ENCODE measurements around the gene ZNF175. TPM values are rescaled to one million over a fixed set of nuclear protein-coding genes. Genes with fewer than 3 reads are reported as not detected.

Gene ZNF175
- total RNA-seq, 2 donors from 2014 or later = 5.7 to 8.1 TPM

GRCh38 chr19:51571599-51571998, 516 bp downstream of the ZNF175 start:
- Histone ChIP-seq H3K36me3 (no peaks in the 10 kb centered on the region), H3K27ac (no peak overlapping the region), H3K4me3 (peak overlapping the region; percentile 63), H3K9me3 (no peaks in the 10 kb centered on the region), H3K9ac (ENCODE audit: low read depth in 2 of 2, low read length in 2 of 2) (peak overlapping the region; percentile 51 to 62), H3K4me1 (peaks cover 9% of the 10 kb centered on the region), H3K27me3 (no peaks in the 10 kb centered on the region)
- intact Hi-C loops (cut with DNase I) = no loop called here
- no peak for DNase-seq
- TF ChIP-seq, protein P1, sequence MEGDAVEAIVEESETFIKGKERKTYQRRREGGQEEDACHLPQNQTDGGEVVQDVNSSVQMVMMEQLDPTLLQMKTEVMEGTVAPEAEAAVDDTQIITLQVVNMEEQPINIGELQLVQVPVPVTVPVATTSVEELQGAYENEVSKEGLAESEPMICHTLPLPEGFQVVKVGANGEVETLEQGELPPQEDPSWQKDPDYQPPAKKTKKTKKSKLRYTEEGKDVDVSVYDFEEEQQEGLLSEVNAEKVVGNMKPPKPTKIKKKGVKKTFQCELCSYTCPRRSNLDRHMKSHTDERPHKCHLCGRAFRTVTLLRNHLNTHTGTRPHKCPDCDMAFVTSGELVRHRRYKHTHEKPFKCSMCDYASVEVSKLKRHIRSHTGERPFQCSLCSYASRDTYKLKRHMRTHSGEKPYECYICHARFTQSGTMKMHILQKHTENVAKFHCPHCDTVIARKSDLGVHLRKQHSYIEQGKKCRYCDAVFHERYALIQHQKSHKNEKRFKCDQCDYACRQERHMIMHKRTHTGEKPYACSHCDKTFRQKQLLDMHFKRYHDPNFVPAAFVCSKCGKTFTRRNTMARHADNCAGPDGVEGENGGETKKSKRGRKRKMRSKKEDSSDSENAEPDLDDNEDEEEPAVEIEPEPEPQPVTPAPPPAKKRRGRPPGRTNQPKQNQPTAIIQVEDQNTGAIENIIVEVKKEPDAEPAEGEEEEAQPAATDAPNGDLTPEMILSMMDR (IDR thresholded peaks at IDR 0.05) = no peak

- no peak overlapping the region for H3K27ac ChIP-seq
- intact Hi-C loops (cut with DNase I) = no loop called here
- H3K9ac ChIP-seq (ENCODE audit: low read depth in 2 of 2, low read length in 2 of 2) = no peak overlapping the region
- H3K4me1 ChIP-seq = peaks cover 9% of the 10 kb centered on the region
- H3K36me3 ChIP-seq = no peaks in the 10 kb centered on the region
- no peaks in the 10 kb centered on the region for H3K27me3 ChIP-seq
- H3K9me3 ChIP-seq = no peaks in the 10 kb centered on the region
- DNase-seq = no peak
- H3K4me3 ChIP-seq = peak overlapping the region; percentile 63
- TF ChIP-seq, protein P1 (IDR thresholded peaks at IDR 0.05) = no peak
Measured at GRCh38 chr19:51572410-51572809, 1.3 kb downstream of the ZNF175 start.

DNA sequence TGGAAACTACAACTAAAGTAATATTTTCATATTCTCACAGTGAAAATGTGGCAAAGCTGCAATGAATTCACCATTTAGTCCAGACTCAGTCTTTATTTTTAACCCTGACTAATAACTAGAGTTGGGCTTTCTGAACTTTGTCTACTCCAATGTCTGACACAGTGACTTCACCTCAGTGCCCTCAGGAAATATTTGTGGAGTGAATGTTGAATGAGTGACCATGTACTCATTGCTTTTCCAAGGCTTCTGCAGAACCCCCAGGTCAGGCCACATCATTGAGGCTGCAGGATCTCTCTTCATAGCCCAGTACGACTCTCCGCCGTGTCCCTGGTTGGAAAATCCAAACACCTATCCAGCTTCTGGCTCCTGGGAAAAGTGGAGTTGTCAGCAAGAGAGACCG, 1.8 kb downstream of the ZNF175 start:
- intact Hi-C loops (cut with DNase I) = no loop called here
- no peak overlapping the region for H3K9ac ChIP-seq (ENCODE audit: low read depth in 2 of 2, low read length in 2 of 2)
- no peak overlapping the region for H3K4me3 ChIP-seq
- H3K4me1 ChIP-seq = peaks cover 9% of the 10 kb centered on the region
- no peak overlapping the region for H3K27ac ChIP-seq
- H3K27me3 ChIP-seq = no peaks in the 10 kb centered on the region
- H3K36me3 ChIP-seq = no peaks in the 10 kb centered on the region
- DNase-seq = no peak
- TF ChIP-seq, protein P1 (IDR thresholded peaks at IDR 0.05) = no peak
- H3K9me3 ChIP-seq = no peaks in the 10 kb centered on the region

DNA sequence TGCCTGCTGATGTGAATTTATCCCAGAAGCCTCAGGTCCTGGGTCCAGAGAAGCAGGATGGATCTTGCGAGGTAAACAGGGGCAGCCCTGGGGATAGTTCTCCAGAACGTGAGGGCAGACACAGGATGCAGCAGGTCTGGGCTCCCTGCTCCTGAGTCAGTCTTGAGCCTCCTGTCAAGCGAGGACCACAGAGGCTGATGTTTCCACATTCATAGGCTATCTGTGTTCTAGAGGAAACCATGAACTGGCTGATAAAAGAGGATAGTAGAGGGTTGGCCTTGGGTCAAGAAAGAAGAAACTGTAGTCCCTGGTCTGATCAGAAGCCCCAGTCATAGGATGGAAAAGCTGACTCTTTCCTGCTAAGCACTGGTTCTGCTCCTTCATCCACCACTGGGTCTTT, 2.2 kb downstream of the ZNF175 start:
- H3K9me3 ChIP-seq = no peaks in the 10 kb centered on the region
- intact Hi-C loops (cut with DNase I) = no loop called here
- no peak overlapping the region for H3K27ac ChIP-seq
- no peak overlapping the region for H3K9ac ChIP-seq (ENCODE audit: low read depth in 2 of 2, low read length in 2 of 2)
- no peak overlapping the region for H3K4me3 ChIP-seq
- H3K27me3 ChIP-seq = no peaks in the 10 kb centered on the region
- no peaks in the 10 kb centered on the region for H3K36me3 ChIP-seq
- peaks cover 9% of the 10 kb centered on the region for H3K4me1 ChIP-seq
- TF ChIP-seq, protein P1 (IDR thresholded peaks at IDR 0.05) = no peak
- DNase-seq = no peak

- Histone ChIP-seq H3K27ac (no peak overlapping the region), H3K9me3 (no peaks in the 10 kb centered on the region), H3K36me3 (no peaks in the 10 kb centered on the region), H3K4me3 (no peak overlapping the region), H3K4me1 (peaks cover 6% of the 10 kb centered on the region), H3K9ac (ENCODE audit: low read depth in 2 of 2, low read length in 2 of 2) (no peak overlapping the region), H3K27me3 (no peaks in the 10 kb centered on the region)
- TF ChIP-seq, protein P1 (IDR thresholded peaks at IDR 0.05) = no peak
- intact Hi-C loops (cut with DNase I) = no loop called here
- no peak for DNase-seq
Measured at GRCh38 chr19:51576850-51577249, 5.8 kb downstream of the ZNF175 start.

All from colonic mucosa (tissue), 4 donors.